SK-N-SH (cell line): ENCODE results near the gene GSTO2. TPM values are rescaled to one million over a fixed set of nuclear protein-coding genes. Genes with fewer than 3 reads are reported as not detected.

Source experiments
- CTCF ChIA-PET: fragments of 300-600, 350-600 bp; formaldehyde crosslinking; extraction: SDS; loops from one replicate; lab custom pipeline; 2021; lab: Yijun Ruan, JAX
- POLR2A ChIA-PET: fragments of 350-600 bp; sonication (Branson Sonifier 250); formaldehyde crosslinking; extraction: SDS; loops from one replicate; lab custom pipeline; 2020; ENCODE audit warnings: antibody characterized with exemption, inconsistent platforms; lab: Yijun Ruan, JAX
- DNase-seq: peaks from one replicate; pipeline ENCODE4 v3.0.0; 2012
- H2AFZ ChIP-seq: fragments of 200-600 bp; sonication (generic); 2 replicates; pipeline ENCODE4 v1.8.1; 2016; ENCODE audit warnings: antibody characterized with exemption, mild to moderate bottlenecking, low read depth
- H3F3A ChIP-seq: fragments of 200-600 bp; sonication (generic); replicated peaks from 2 replicates; pipeline ENCODE3; 2016; ENCODE audit warnings: antibody characterized with exemption, mild to moderate bottlenecking; ENCODE audit not compliant: insufficient read depth
- H3K27ac ChIP-seq, 2 experiments: fragments of 200-500 bp in 1 of 2; fragments of 200-600 bp in 1 of 2; sonication (Bioruptor generic) in 1 of 2; sonication (generic), shearing (Covaris generic) in 1 of 2; 2 replicates each; pipeline versions ENCODE4 v1.5.1 to v1.6.1; 2014 to 2016; ENCODE audit warnings: low read depth in 2 of 2, inconsistent platforms in 1 of 2, low read length in 1 of 2, mild to moderate bottlenecking in 1 of 2, mixed read lengths in 1 of 2
- H3K27me3 ChIP-seq: fragments of 200-600 bp; sonication (generic), shearing (Covaris generic); 2 replicates; pipeline ENCODE4 v1.6.1; 2016; ENCODE audit warnings: mixed run types; ENCODE audit not compliant: insufficient read depth
- H3K36me3 ChIP-seq, 2 experiments: fragments of 200-500 bp in 1 of 2; fragments of 200-600 bp in 1 of 2; sonication (Bioruptor generic) in 1 of 2; sonication (generic) in 1 of 2; replicated peaks in 1 of 2; 2 replicates each; pipeline versions ENCODE3 to v1.5.1; 2014 to 2016; ENCODE audit warnings: low read length in 1 of 2, mild to moderate bottlenecking in 1 of 2; ENCODE audit not compliant: insufficient read depth in 2 of 2, control insufficient read depth in 1 of 2
- H3K4me1 ChIP-seq, 2 experiments: fragments of 200-500 bp in 1 of 2; fragments of 200-600 bp in 1 of 2; sonication (Bioruptor generic) in 1 of 2; sonication (generic), shearing (Covaris generic) in 1 of 2; 2 replicates each; pipeline versions ENCODE4 v1.5.1 to v1.6.1; 2014 to 2016; ENCODE audit warnings: low read depth in 1 of 2, low read length in 1 of 2, mixed run types in 1 of 2; ENCODE audit not compliant: insufficient read depth in 2 of 2, control insufficient read depth in 1 of 2
- H3K4me2 ChIP-seq: fragments of 200-600 bp; sonication (generic), shearing (Covaris generic); 2 replicates; pipeline ENCODE4 v1.6.1; 2017; ENCODE audit warnings: mixed run types
- H3K4me3 ChIP-seq, 2 experiments: fragments of 200-500 bp in 1 of 2; fragments of 200-600 bp in 1 of 2; sonication (Bioruptor generic) in 1 of 2; sonication (generic), shearing (Covaris generic) in 1 of 2; 2 replicates each; pipeline versions ENCODE4 v1.5.1 to v1.8.1; 2014 to 2016; ENCODE audit warnings: low read depth in 2 of 2, inconsistent platforms in 1 of 2, low read length in 1 of 2, mild to moderate bottlenecking in 1 of 2, mixed read lengths in 1 of 2, moderate library complexity in 1 of 2
- H3K79me2 ChIP-seq: fragments of 200-600 bp; sonication (generic); 2 replicates; pipeline ENCODE4 v1.8.1; 2017; ENCODE audit warnings: mild to moderate bottlenecking; ENCODE audit not compliant: insufficient read depth
- H3K9ac ChIP-seq: fragments of 200-600 bp; sonication (generic); 2 replicates; pipeline ENCODE4 v1.6.1; 2017; ENCODE audit warnings: mixed run types
- H3K9me2 ChIP-seq: fragments of 200-600 bp; sonication (generic); 2 replicates; pipeline ENCODE4 v1.6.1; 2017; ENCODE audit warnings: mixed run types
- H3K9me3 ChIP-seq: fragments of 200-600 bp; sonication (generic); 2 replicates; pipeline ENCODE4 v1.6.1; 2017; ENCODE audit warnings: mixed run types, mild to moderate bottlenecking, moderate library complexity
- H4K20me1 ChIP-seq: fragments of 200-600 bp; sonication (generic); 2 replicates; pipeline ENCODE4 v1.6.1; 2017; ENCODE audit warnings: mild to moderate bottlenecking, mixed run types; ENCODE audit not compliant: insufficient read depth
- CHD2 ChIP-seq: fragments of 150-350 bp; IDR thresholded peaks from 2 replicates; pipeline ENCODE4 v1.6.1; 2018; ENCODE audit warnings: low read length; ENCODE audit not compliant: partially characterized antibody
- CTCF ChIP-seq: fragments of 200-600 bp; sonication (generic); IDR thresholded peaks from 2 replicates; pipeline ENCODE4 v1.6.1; 2017; ENCODE audit warnings: antibody characterized with exemption, mild to moderate bottlenecking, moderate library complexity
- EP300 ChIP-seq, 2 experiments: IDR thresholded peaks; 2 replicates each; pipeline versions ENCODE4 v1.4.0 to v1.6.1; 2012; ENCODE audit warnings: borderline replicate concordance in 1 of 2, low read depth in 1 of 2, low read length in 1 of 2
- FOSL2 ChIP-seq: IDR thresholded peaks from 2 replicates; pipeline ENCODE4 v1.4.0; 2012; ENCODE audit warnings: low read depth, mild to moderate bottlenecking, moderate library complexity, borderline replicate concordance
- FOXM1 ChIP-seq: IDR thresholded peaks from 2 replicates; pipeline ENCODE4 v1.4.0; 2012; ENCODE audit warnings: low read depth, mild to moderate bottlenecking
- GABPA ChIP-seq: IDR thresholded peaks from 2 replicates; pipeline ENCODE4 v1.4.0; 2012; ENCODE audit warnings: low read depth, mild to moderate bottlenecking
- GATA2 ChIP-seq: sonication (generic); formaldehyde crosslinking; IDR thresholded peaks from 2 replicates; pipeline ENCODE4 v1.5.0; 2020; ENCODE audit warnings: mild to moderate bottlenecking, missing genetic modification reagents
- JUND ChIP-seq: IDR thresholded peaks from 2 replicates; pipeline ENCODE4 v1.4.0; 2012
- NRF1 ChIP-seq: IDR thresholded peaks from 2 replicates; pipeline ENCODE4 v1.6.1; 2012; ENCODE audit warnings: low read depth, mild to moderate bottlenecking, low read length
- POLR2AphosphoS5 ChIP-seq: IDR thresholded peaks from 2 replicates; pipeline ENCODE4 v1.6.1; 2012; ENCODE audit warnings: low read depth, low read length
- RAD21 ChIP-seq: IDR thresholded peaks from 2 replicates; pipeline ENCODE4 v1.6.1; 2012; ENCODE audit warnings: mild to moderate bottlenecking, low read length
- RFX5 ChIP-seq: IDR thresholded peaks from 2 replicates; pipeline ENCODE4 v1.6.1; 2012; ENCODE audit warnings: mild to moderate bottlenecking, improper control_type of control experiment, low read length
- SMC3 ChIP-seq: IDR thresholded peaks from 2 replicates; pipeline ENCODE4 v1.6.1; 2012; ENCODE audit warnings: low read depth, low read length, improper control_type of control experiment
- TAF1 ChIP-seq: IDR thresholded peaks from 2 replicates; pipeline ENCODE4 v1.6.1; 2012; ENCODE audit warnings: low read depth, mild to moderate bottlenecking, low read length, moderate library complexity, borderline replicate concordance
- TCF12 ChIP-seq: IDR thresholded peaks from 2 replicates; pipeline ENCODE4 v1.4.0; 2012
- TEAD4 ChIP-seq: IDR thresholded peaks from 2 replicates; pipeline ENCODE4 v1.4.0; 2012; ENCODE audit warnings: mild to moderate bottlenecking, borderline replicate concordance; ENCODE audit not compliant: insufficient read depth
- USF1 ChIP-seq: IDR thresholded peaks from 2 replicates; pipeline ENCODE4 v1.4.0; 2012; ENCODE audit warnings: low read depth, borderline replicate concordance
- YY1 ChIP-seq: IDR thresholded peaks from 2 replicates; pipeline ENCODE4 v1.4.0; 2012; ENCODE audit warnings: low read depth, mild to moderate bottlenecking
- WGBS: methylation state at CpG from one replicate; pipeline ENCODE4 v1.1.6; 2017; ENCODE audit warnings: low lambda C conversion rate; 5-methylcytosine and 5-hydroxymethylcytosine counted together
- polyA plus RNA-seq, 3 experiments: library from polyadenylated mRNA; depleted of rRNA; stranded (reverse); fragments of >200 nt; gene quantifications; 2 replicates each; pipeline ENCODE4 v1.2.3, GENCODE V29; 2012

GSTO2 gene
- polyA plus RNA-seq, 1 of the 3 experiments (the other 2 are of a cell fraction), result 0.49 TPM

GRCh38 chr10:104347295-104348045, 78.5 kb downstream of the GSTO2 start:
- Histone ChIP-seq H2AFZ (no peak overlapping the region), H3F3A (peaks cover 6% of the 10 kb centered on the region), H3K4me2 (no peak overlapping the region), H3K36me3 (no peaks in the 10 kb centered on the region), H3K9me2 (no peaks in the 10 kb centered on the region), H4K20me1 (no peaks in the 10 kb centered on the region), H3K27me3 (no peaks in the 10 kb centered on the region), H3K9ac (no peak overlapping the region), H3K27ac (no peak overlapping the region), H3K4me1 (peaks cover 4 to 8% of the 10 kb centered on the region in 2 experiments; a peak in 3 of 4 replicates)
- DNase-seq, result no peak
- POLR2A ChIA-PET, result no interaction called here
- TF ChIP-seq RFX5 (no peak), TEAD4 (no peak), TAF1 (no peak), GATA2 (CRISPR knock-in tag) (no peak), POLR2AphosphoS5 (no peak), EP300 (IDR thresholded peaks at IDR 0.05; ENCODE audit: borderline replicate concordance in 1 of 2, low read depth in 1 of 2, low read length in 1 of 2) (no peak), YY1 (no peak), CHD2 (no peak), FOXM1 (no peak), RAD21 (no peak), FOSL2 (no peak)
- TF ChIP-seq, all 33 proteins: peak for 0
- CTCF ChIA-PET, result interaction anchor here (1.2 to 7.0 kb wide), 6 partner anchors 30 to 73 kb away, joined by 3 to 229 read pairs (median 8); no protein-coding TSS in a partner anchor
- H3K9me3 ChIP-seq, result no peaks in the 10 kb centered on the region
- H3K79me2 ChIP-seq, result no peaks in the 10 kb centered on the region
- 61% methylated on average over 4 of the region's 4 CpGs for WGBS
- no peak overlapping the region for H3K4me3 ChIP-seq

GRCh38 chr10:104348601-104349000, 79.6 kb downstream of the GSTO2 start:
- POLR2A ChIA-PET, result no interaction called here
- no peaks in the 10 kb centered on the region for H3K79me2 ChIP-seq
- no peaks in the 10 kb centered on the region for H3K36me3 ChIP-seq
- H3K27me3 ChIP-seq, result no peaks in the 10 kb centered on the region
- 85% methylated on average over 2 of the region's 2 CpGs for WGBS
- no peak overlapping the region for H3K4me3 ChIP-seq
- H3K9me3 ChIP-seq, result no peaks in the 10 kb centered on the region
- TF ChIP-seq POLR2AphosphoS5, result no peak
- TF ChIP-seq GABPA, result no peak
- no peak for TF ChIP-seq NRF1
- no peak for TF ChIP-seq TCF12
- TF ChIP-seq RFX5, result no peak
- TF ChIP-seq JUND, result no peak
- TF ChIP-seq YY1, result no peak
- TF ChIP-seq FOXM1, result no peak
- no peak for TF ChIP-seq CTCF
- TF ChIP-seq SMC3, result no peak
- no peak for TF ChIP-seq USF1
- TF ChIP-seq CHD2, result no peak
- no peak for TF ChIP-seq GATA2 (CRISPR knock-in tag)
- no peak for TF ChIP-seq TAF1
- H3F3A ChIP-seq, result peaks cover 6% of the 10 kb centered on the region
- no peak overlapping the region for H3K9ac ChIP-seq
- H3K4me2 ChIP-seq, result no peak overlapping the region
- no peak for DNase-seq
- peaks cover 5 to 10% of the 10 kb centered on the region in 2 experiments; a peak in 3 of 4 replicates for H3K4me1 ChIP-seq
- no peak overlapping the region for H3K27ac ChIP-seq
- no peaks in the 10 kb centered on the region for H4K20me1 ChIP-seq
- CTCF ChIA-PET, result interaction anchor here (2.2 to 7.0 kb wide), 5 partner anchors 43 to 71 kb away, joined by 12 to 229 read pairs (median 46); no protein-coding TSS in a partner anchor
- no peak overlapping the region for H2AFZ ChIP-seq
- no peaks in the 10 kb centered on the region for H3K9me2 ChIP-seq
